NCI-H1105 treated with DMSO at 0.1 percent for 48 hours (cell line): Measurements from ENCODE around the gene COL1A1.

Experiments used
- DNase-seq: peaks from one replicate; lab custom pipeline; 2025; lab: John Stamatoyannopoulos, UW

The COL1A1 gene

DNA sequence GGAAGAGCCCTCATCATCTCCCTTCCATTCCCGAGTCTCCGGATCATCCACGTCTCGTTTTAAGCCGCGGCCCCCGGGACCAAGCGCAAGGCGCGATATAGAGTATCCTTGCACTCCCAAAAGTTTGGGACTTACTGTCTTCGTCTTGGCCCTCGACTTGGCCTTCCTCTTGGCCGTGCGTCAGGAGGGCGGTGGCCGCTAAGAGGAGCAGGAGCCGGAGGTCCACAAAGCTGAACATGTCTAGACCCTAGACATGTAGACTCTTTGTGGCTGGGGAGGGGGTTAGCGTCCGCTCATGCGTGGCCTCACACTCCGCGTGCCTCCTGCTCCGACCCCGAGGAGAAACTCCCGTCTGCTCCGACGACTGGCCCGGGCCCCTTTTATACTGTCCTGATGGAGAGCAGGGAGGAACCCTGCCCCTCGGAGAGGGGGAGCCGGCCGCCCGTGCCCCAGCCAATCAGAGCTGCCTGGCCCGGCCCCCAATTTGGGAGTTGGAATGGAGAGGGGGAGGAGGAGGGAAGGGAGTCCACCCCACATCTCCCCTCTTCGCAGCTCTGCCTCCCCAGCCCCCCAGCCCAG is at the start of gene COL1A1:
TSS of gene COL1A1 (minus strand) at position 356 of the 579 bp plus-strand sequence. CDS start at position 238, 118 bp downstream.
- no peak for DNase-seq

DNA sequence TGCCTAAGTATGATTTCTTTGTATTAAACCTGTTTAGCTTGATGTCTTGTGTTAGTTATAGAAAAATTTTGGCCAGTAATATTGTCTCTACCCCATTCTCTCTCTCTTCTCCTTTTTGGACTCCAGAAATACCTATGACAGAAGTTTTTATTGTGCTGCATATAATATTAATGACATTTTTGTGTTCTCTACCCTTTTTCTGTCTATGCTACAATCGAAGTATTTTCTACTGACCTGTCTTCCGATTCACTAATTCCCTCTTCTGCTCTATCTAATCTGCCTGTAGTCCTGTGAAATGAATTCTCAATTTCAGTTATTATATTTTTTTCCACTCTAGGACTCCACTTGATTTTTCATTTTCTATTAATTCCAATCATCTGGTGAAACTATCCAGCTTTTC is 46.8 kb upstream of the COL1A1 start:
- no peak for DNase-seq

DNA sequence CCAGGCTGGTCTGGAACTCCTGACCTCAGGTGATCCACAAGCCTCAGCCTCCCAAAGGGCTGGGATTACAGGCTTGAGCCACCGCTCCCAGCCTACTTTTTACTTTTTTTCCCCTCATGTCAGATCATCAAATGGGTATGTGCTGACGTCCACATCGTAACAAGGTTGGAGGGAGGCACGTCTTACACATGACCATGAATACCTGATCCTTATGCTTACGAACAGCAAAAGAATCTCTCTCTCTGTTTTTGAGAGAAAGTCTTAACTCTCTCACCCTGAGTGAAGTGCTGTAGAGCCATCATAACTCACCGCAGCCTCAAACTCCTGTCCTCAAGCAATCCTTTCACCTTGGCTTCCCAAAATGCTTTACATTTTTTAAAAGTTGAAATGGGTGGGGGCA is 43.3 kb upstream of the COL1A1 start:
- DNase-seq = no peak

DNA sequence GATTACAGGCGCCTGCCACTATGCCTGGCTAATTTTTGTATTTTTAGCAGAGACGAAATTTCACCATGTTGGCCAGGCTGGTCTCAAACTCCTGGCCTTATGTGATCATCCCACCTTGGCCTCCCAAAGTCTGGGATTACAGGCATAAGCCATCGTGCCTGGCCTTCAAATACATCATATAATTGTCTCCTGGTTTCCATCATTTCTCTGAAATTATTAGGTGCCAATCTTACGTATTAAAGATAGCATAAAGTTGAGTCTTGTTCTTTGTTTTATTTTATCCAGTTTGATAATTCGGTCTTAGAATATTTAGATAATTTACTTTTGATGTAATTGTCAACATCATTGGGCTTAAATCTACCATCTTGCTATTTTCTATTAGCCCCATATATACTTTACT is 40.0 kb upstream of the COL1A1 start:
- DNase-seq = no peak

DNA sequence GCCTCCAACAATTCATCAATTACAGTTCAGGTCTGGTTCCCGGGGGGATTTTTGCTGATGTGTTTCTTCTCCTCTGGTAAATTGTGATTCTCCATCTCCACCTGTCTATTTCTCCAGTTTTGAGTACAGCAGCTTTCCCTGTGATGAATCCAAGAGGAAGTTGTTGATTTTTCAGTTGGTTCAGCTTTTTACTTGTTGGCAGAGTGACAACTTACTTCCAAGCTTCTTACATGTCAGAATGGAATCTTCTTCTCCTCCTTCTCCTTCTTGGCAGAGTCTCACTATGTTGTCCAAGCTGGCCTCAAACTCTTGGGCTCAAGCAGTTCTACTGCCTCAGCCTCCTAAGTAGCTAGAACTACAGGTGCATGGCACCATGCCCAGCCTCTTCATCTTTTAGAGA is 39.4 kb upstream of the COL1A1 start:
- no peak for DNase-seq

DNA sequence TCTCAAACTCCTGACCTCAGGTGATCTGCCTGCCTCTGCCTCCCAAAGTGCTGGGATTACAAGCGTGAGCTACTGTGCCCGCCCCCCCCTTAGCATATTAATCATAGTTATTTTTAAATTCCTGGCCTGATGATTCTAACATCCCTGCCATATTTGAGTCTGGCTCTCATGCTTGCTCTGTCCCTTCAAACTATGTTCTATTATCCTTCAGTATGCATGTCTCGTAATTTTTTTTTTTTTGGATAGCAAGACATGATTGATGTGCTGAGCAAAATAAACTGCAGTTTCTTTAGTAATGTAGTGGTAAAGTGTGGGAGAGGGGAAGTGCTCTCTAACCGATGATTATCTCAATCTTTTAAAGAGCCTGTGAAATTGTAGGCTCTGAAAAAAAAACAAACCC is 38.5 kb upstream of the COL1A1 start:
- DNase-seq = no peak

DNA sequence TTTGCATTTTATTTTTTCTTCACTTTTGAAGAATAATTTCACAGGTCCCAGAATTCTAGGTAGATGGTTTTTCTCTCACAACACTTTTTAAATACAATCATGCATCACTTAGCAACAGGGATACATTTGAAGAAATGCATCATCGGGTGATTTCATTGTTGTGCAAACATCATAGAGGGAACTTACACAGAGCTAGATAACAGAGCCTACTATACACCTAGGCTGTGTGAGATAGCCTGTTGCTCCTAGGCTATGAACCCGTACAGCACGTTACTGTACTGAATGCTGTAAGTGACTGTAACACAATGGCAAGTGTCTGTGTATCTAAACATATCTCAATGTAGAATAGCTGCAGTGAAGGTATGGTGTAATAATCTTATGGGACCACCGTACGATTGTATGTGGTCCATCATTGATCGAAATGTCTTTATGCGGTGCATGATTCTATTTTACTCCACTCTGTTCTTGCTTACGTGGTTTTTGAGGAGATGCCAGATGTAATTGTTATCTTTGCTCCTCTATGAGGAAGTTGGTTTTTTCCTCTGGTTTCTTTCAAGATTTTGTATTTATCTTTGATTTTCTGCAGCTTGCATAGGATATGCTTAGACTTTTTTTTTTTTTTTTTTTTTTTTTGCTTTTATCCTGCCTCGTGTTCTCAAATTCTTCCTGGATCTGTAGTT is 37.3 kb upstream of the COL1A1 start:
- DNase-seq = no peak

DNA sequence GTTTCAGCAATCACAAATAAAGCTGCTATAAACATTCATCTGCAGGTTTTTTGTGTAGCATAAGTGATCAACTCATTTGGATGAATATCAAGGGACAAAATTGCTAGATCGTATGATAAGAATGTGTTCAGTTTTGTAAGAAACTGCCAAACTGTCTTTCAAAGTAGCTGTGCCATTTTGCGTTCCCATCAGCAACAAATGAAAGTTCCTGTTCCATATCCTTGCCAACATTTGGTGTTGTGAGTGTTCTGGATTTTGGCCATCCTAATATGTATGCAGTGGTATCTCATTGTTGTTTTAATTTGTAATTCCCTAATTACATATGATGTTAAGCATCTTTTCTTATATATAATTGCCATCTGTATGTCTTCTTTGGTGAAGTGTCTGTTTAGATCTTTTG is 36.5 kb upstream of the COL1A1 start:
- no peak for DNase-seq

DNA sequence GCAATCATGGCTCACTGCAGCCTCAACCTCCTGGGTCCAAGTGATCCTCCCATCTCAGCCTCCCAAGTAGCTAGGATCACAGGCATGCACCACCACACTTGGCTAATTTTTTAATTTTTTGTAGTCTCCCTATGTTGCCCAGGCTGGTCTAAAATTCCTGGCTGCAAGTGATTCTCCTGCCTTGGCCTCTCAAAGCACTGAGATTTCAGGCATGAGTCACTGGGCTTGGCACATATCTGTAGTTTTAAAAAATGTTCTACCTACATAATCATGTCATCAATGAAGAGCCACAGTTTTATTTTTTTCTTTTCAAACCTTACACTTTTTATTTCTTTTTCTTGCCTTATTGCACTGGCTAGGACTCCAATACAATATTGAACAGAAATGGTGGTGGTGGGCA is 33.1 kb upstream of the COL1A1 start:
- no peak for DNase-seq

DNA sequence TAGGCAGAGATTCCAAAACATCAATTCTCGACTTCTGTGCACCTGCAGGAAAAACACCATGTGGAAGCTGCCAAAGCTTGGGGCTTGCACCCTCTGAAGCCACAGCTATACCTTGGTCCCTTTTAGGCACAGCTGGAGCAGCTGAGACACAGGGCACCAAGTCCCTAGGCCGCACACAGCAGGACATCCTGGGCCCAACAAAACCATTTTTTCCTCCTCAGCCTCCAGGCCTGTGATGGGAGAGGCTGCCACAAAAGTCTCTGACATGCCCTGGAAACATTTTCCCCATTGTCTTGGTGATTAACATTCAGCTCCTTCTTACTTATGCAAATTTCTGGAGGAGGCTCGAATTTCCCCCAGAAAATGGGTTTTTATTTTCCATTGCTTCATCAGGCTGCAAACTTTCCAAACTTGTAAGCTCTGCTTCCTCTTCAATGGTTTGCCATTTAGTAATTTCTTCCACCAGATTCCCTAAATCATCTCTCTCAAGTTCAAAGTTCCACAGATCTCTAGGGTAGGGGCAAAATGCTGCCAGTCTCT is 24.3 kb upstream of the COL1A1 start:
- no peak for DNase-seq

DNA sequence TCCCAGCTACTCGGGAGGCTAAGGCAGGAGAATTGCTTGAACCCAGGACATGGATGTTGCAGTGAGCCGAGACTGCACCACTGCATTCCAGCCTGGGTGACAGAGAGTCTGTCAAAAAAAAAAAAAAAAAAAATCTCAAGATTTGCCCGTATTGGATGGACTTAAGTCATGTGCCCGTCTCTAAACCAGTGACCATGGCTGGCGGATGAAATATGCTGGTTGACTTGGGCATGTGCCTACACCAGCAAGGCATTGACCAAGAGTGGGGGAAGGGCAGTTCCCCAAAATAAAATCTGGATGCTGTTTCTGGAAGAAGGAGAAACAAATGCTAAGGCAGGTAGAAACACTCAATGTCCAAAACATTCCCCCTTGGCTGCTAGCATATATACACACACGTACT is 21.5 kb upstream of the COL1A1 start:
- no peak for DNase-seq

DNA sequence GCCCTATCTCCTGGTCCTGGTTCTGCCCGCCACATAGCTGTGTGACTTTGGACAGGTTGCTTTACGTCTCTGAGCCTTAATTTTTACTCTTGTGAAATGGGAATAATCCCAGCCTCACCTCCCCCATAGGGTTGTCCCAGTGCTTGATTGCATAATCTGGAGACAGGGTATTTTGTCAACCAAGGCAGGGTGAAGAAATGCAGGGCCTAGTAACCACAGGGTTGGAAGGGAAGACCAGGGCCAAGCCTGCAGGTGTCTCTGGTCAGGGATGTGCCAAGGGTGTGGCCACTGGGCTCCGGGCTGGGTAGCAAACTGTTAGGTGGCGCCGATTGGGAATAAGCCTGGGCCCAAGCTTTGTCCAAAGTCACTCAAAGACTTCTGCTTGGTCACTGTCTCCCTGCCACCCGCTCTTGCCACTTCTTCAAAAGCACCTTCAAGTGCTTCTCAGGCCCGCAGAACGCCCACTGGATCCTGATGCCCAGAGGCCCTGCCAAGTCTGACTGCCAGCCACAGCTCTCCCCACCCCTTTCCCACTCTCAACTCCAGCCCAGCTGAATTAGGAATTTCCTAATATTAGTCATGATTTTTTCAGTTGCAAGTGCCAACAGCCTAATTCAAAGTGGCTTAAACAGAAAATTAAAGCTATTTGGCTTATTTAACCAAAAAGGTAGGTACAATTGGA is 20.6 kb upstream of the COL1A1 start:
- no peak for DNase-seq

DNA sequence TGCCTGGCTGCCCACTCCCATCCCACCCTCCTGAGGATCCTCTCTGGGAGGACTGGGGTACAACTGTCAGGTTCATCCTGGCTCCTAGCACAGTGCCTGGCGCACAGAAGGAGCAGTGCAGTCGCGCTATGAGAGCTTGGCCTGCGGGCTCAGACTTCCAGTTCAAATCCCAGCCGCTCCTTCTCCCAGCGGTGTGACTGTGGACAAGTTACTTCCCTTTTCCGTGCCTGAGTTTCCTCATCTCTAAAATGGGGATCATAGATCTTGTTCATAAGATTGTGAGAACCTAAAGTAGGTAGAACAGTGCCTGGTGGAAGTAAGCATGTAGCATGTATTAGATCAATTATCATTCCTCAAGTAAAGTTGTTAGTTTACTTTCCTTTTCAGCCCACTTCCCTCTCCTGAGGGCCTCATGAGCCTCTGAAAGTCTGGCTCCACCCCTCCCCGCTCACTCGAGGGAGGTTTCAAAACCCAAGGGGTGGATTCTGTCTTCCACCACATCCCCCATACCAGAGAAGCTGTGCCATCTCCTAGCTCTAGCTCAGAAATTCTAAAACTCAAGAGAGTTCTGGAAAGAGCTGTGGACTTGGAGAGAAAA is 19.9 kb upstream of the COL1A1 start:
- DNase-seq = no peak

DNA sequence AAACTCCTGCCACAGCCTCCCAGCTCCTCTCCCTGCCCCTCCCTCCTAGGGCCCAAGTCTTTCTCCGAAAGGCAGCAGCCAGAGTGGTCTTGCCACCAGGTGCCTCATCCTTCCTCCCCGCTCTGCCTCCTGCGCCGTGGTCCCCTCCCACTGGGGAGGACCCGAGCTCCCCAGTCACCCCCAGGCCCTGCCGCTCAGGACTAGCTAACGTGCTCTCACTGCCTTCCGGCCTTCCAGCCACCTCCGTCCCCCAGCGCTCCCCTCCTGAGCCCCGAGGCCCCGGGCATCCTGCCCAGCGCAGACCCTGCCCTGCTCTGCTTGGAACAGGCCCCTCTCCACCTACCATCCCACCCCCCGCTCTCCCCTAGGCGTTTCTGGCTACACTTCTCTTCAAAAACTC is 19.4 kb upstream of the COL1A1 start:
- DNase-seq = no peak

DNA sequence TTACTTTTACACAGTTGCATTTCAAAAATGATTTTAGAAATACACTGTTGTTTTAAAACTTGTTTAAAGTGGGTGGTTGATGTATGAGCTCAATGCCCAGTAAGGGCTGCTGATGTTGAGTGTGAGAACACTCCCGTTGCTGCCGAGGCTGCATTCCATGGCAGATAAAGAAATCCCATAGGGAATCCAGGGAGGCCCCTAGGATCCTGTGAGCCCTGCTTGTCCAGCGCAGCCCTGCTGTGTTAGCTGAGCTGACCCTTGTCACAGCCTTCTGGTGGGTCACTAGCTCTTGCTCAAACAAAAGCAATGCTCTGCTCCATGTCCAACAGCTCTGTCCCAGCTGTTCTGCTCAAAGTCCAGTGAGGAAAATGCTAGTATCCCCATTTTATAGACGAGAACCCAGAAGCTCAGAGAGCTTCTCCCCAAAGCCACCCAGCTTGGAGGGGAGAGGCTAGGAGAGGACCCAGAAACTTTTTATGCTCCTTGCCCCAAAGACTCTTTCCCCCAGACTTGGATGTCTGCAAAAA is 18.6 kb upstream of the COL1A1 start:
- DNase-seq = no peak

DNA sequence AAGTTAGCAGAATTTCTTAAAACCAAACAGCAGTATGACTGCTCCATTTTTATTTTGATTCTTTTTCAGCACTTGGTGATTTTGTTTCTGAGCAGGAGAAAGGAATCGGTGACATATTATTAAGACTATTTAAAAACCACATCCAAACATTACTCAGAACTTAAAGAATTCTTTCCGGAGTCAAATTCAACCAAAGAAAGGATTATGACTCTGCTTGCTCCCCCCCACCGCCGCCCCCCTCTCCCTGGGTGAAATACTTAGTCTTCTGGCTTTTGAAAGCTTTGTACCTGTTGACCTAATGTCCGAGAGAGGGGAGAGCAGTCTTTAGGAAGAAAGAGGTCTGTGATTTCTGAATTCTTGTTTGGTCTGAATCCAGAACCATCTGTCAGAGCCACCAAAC is 17.9 kb upstream of the COL1A1 start:
- no peak for DNase-seq

DNA sequence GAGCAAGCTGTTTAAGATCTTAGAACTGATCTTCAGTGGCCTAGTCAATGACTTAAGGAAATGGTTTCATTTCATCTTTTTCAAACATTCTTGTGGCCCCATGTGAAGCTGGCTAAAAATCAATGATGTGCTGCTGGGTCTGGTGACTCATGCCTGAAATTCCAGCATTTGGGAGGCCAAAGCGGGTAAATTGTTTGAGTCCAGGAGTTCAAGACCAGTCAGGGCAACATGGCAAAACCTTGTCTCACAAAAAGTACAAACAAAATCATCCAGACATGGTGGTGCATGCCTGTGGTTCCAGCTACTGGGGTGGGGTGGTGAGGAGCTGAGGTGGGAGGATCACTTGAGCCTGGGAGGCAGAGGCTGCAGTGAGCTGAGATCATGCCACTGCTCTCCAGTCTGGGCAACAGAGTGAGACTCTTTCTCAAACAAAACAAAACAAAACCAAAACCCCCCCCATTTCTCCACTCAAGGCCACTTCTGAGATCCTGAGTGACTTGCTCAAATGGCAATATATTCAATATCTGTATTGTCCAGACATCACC is 17.4 kb upstream of the COL1A1 start:
- DNase-seq = no peak

DNA sequence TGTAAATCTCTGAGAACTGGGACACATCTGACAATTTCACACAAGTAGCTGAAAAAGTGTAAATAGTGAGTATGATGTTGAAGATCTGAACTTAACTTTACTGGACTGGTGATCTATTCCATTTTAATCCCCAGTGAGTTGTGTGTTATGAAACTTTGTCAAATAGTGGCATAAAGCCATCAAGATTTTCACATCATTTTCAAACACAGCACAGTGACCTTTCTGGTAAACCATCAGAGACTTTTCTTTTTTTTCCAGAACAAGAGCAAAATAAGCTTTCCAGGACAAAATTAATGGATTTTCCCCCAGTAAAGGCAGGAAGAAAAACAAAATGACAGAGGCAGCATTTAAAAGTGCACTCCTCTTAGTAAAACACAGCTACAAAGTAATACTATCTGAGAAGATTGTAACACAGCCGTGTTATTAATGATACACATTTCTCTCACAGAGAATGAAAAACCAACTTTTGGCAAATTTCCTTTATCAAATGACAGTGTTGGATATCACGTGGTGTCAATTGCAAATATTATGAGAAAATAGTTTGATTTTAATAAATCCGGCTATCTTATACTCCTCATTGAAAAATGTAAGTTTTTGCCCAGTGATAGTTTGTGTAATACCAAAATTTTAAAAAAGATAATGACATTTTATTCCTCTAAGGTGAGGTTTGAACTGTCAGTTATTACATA is 16.8 kb upstream of the COL1A1 start:
- DNase-seq = no peak

DNA sequence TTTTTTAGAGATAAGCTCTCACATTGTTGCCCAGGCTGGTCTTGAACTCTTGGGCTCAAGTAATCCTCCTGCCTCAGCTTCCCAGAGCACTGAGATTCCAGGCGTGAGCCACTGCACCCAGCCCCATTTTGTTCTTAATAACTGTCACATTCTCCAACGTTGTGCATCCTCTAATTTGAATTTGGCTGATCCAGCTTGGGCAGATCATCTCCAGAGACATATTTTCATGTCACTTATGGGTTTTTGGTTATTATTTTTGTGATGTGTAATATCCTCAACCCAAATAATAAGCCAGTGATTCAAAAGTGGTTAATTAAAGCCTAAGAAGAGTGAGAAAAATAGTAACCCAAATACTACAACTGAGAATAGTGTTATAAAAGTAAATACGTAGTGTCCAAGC is 16.2 kb upstream of the COL1A1 start:
- no peak for DNase-seq

DNA sequence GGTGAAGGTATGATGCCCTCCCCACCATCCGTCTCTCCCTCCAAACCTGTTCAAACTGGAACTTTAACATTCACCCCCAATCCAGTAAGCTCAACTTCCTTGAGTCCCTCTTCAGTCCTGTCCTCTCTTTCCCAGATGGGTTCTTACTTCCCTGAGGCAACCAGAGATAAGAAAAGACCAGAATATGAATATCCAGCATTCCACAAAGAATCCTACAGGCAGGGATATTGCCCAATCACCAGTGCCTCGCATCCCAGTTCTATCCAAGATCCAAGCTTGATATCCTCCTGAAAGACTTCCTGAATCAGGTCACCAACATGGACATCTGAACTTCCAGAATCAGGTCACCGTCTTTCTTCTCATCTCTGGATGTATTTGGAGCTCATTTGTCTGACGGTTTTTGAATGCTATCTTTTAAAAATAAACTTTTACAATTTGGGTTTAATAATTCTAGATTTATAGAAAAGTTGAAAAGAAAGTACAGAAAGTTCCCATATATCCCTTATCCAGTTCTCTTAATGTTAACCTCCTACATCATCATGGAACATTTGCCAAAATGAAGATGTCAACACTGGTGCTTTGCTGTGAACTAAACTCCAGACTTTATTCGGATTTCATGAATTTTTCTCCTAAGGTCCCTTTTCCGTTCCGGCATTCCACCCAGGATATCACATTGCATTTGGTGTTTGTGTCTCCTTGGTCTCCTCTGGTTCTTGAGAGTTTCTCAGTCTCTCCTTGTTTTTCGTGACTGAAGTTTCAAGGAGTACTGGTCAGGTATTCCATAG is 13.7 kb upstream of the COL1A1 start:
- DNase-seq = no peak
